Brain microvascular endothelial cell (primary cell): ENCODE measurements around the gene CACNA1I.

Experiments
- DNase-seq: peaks from one replicate; pipeline ENCODE4 v3.0.0-alpha.2; 2020
- H3K27ac ChIP-seq: fragments of 250-450 bp; sonication (Bioruptor Pico); 2 replicates; pipeline ENCODE4 v1.5.1; 2020; ENCODE audit warnings: mild to moderate bottlenecking, moderate library complexity
- H3K27me3 ChIP-seq: fragments of 250-450 bp; sonication (Bioruptor Pico); replicated peaks from 2 replicates; pipeline ENCODE4 v1.5.1; 2020; ENCODE audit warnings: mild to moderate bottlenecking
- H3K36me3 ChIP-seq: fragments of 250-450 bp; sonication (Bioruptor Pico); replicated peaks from 2 replicates; pipeline ENCODE4 v1.5.1; 2020; ENCODE audit warnings: mild to moderate bottlenecking
- H3K4me3 ChIP-seq: 2 replicates; pipeline ENCODE4 v1.5.1; 2011; ENCODE audit warnings: low read depth, mild to moderate bottlenecking, control low read depth, low read length, moderate library complexity
- CTCF ChIP-seq: IDR thresholded peaks from 2 replicates; pipeline ENCODE4 v1.5.1; 2011; ENCODE audit warnings: low read depth, mild to moderate bottlenecking, moderate library complexity, low read length, control low read depth, inconsistent platforms; ENCODE audit errors: missing control alignments
- in situ Hi-C: cut with HindIII; loops from 2 replicates; pipeline ENCODE4 v1.10.0; 2017; ENCODE audit warnings: low sequenced_read_pairs, low pct_ligation_motif_present

The CACNA1I gene

DNA sequence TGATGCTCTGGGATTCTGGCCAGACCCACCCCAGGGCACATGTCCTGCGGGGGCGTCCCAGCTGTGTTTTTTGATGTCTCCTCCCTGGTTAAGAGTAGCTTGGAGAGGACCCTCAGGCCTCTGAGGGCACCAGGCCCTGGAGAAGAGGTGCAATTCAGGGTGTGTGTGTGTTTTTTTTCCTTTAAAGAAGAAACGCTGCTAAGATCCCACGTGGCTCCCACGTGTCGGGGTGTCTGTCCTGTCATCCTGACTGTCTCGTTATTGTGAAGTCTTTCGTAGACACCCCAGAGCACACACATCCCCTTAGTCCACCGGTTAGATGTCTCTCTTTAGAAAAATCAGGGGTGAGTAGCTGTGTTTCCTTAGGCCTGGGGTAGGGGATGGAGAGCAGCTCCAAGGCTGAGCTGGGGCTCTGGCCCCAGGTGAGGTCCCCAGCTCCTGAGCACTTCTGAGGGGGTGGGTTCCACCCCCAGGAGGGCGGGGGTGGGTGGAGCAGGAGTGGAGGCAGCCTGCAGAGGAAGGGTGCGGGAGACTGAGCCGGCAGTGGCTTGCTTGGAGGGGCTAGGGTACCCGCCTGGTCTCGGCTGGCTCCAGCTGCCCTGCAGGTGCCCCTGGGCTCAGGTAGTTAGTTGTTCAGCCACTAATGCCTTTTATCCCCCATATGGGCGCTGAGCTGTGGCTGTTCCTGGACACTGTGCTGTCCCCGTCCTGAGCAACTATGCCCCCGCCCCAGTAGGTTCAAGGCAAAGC lies 116.4 kb downstream of the CACNA1I start:
- Histone ChIP-seq H3K4me3 (no peak overlapping the region), H3K27ac (no peak overlapping the region), H3K36me3 (no peaks in the 10 kb centered on the region), H3K27me3 (peaks cover 49% of the 10 kb centered on the region)
- in situ Hi-C loops, result no loop called here
- DNase-seq, result no peak
- TF ChIP-seq CTCF, result no peak

DNA sequence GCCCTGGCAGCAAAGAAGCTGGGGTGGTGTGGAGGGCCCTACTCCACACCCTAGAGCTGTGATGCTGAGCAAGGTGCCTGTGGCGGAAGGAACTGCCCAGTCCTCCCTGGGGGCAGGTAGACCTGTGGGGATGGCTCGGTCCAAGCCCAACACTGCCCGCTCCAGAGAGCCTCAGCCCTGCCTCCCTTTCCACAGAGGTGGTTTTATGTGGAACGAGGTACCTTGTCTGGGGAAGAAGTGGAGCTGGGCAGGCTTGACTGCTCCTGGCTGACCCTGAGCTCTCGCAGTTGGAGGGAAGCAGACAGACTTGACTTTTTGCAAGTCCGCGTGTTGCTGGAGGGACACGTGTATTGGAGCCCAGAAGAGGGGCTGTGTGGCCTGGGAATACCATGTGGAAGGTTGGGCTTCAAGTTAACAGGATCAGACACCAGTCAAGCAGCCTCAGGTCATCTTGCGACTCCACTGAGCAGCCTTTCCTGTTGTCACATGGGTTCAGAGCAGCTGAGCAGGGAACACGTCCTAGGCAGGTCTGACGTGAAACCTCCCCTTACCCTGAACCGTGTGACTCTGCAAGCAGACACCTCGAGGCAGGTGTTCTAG lies 117.7 kb downstream of the CACNA1I start:
- in situ Hi-C loops, result no loop called here
- DNase-seq, result no peak
- no peak overlapping the region for H3K27ac ChIP-seq
- no peak for TF ChIP-seq CTCF
- H3K27me3 ChIP-seq, result peaks cover 49% of the 10 kb centered on the region
- no peak overlapping the region for H3K4me3 ChIP-seq
- no peaks in the 10 kb centered on the region for H3K36me3 ChIP-seq

GRCh38 chr22:39689421-39689820 lies 118.9 kb downstream of the CACNA1I start:
- TF ChIP-seq CTCF, result no peak
- Histone ChIP-seq H3K27ac (no peak overlapping the region), H3K4me3 (no peak overlapping the region), H3K27me3 (peaks cover 45% of the 10 kb centered on the region), H3K36me3 (no peaks in the 10 kb centered on the region)
- no peak for DNase-seq
- in situ Hi-C loops, result no loop called here

DNA sequence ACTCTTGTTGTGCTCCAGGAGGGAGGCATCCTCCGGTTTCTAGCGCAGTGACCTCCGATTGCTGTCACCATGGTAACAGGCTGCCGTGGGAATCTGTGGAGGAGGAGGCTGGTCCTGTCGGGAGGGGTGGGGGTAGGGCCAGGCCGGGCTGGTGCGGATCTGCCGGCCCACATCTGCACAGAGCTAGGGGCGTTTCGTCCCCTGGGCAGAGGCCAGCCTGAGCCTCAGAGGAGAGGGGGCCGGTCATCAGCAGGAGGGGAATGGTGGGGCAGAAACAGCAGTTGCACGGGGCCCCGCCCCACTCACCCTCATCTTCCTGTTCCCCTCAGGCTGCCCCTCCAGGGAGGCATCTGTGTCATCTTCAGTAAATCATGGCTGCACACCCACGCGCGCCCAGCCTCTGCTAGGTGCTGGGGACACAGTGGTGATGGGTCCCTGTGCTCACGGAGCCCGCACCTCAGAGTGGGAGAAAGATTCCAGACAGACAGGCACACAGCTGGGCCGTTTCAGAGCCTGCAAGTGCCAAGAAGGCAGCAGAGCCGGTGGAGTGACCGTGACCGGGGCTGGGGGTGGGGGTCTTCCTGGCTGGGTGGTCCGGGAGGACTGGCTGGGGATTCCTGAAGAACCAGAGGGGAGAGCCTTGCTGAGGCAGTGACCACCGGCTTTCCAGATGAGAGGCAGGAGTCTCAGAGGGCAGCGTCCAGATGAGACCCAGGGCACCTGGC lies 120.5 kb downstream of the CACNA1I start:
- in situ Hi-C loops, result no loop called here
- Histone ChIP-seq H3K4me3 (no peak overlapping the region), H3K27ac (no peak overlapping the region), H3K27me3 (peaks cover 35% of the 10 kb centered on the region), H3K36me3 (no peaks in the 10 kb centered on the region)
- DNase-seq, result no peak
- TF ChIP-seq CTCF, result no peak

DNA sequence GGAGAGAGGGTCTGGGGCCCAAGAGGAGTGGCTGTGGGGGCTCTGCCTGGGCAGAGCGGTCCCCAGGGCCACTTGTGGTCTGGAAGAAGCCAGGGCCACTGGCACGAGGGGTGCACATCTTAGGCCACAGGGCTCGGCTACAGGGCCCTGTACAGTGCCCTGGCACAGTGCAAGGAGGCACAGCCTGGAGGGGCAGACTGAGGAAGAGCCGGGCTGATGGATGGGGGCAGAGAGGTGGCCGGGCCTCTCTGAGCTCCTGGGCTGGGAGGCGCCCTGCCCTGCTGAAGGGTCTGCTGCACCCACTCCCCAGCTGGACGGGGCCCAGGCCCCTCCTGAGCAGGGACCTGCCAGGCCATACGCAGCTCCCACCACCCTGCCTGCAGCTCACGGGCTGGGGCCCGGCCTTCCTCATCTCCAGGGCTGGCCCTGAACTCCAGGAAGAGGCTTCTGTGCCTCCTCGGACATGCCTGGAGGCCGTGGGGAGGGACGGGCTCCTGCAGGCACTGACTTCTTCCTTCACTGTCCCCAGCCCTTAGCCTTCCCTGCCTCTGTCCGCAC lies 123.5 kb downstream of the CACNA1I start:
- in situ Hi-C loops, result no loop called here
- no peak overlapping the region for H3K4me3 ChIP-seq
- peaks cover 15% of the 10 kb centered on the region for H3K27me3 ChIP-seq
- TF ChIP-seq CTCF, result no peak
- H3K27ac ChIP-seq, result no peak overlapping the region
- H3K36me3 ChIP-seq, result no peaks in the 10 kb centered on the region
- DNase-seq, result no peak
